Stimulated activated effector memory CD8-positive, alpha-beta T cell treated with anti-CD3 and anti-CD28 coated beads, Interleukin-12 subunit alpha, Interleukin-12 subunit beta, amount 100 ng/mL, for 72 hours (primary cell): ENCODE measurements around the gene PPP2R2C.

Experiments used
- ATAC-seq: fragments of 150-1000 bp; cut with Tn5 transposase; 2 replicates; pipeline ENCODE4 v1.10.0; 2021
- DNase-seq, 2 donors: peaks; one replicate each; pipeline ENCODE4 v3.0.0; 2021 to 2022; ENCODE audit warnings: low spot score in 2 of 2
- H3K27ac Mint-ChIP-seq: one replicate; pipeline ENCODE4 v1.8.0; 2022; ENCODE audit warnings: mild to moderate bottlenecking, mixed read lengths
- H3K36me3 Mint-ChIP-seq: one replicate; pipeline ENCODE4 v1.8.0; 2022; ENCODE audit warnings: mild to moderate bottlenecking, mixed read lengths
- H3K4me1 Mint-ChIP-seq: one replicate; pipeline ENCODE4 v1.8.0; 2022; ENCODE audit warnings: mixed read lengths
- H3K4me3 Mint-ChIP-seq: one replicate; pipeline ENCODE4 v1.8.0; 2022; ENCODE audit warnings: mild to moderate bottlenecking, mixed read lengths
- H3K9me3 Mint-ChIP-seq: one replicate; pipeline ENCODE4 v1.8.0; 2022; ENCODE audit warnings: mixed read lengths

Gene PPP2R2C

GRCh38 chr4:6478546-6479220 lies 6.3 kb upstream of the PPP2R2C start:
- ATAC-seq (no peak), DNase-seq (no peak)
- Mint-ChIP-seq H3K4me1 (no peaks in the 10 kb centered on the region), H3K27ac (no peak overlapping the region), H3K9me3 (no peaks in the 10 kb centered on the region), H3K36me3 (no peaks in the 10 kb centered on the region), H3K4me3 (no peak overlapping the region)

GRCh38 chr4:6476893-6477292 lies 4.5 kb upstream of the PPP2R2C start:
- ATAC-seq = no peak
- no peak overlapping the region for H3K4me3 Mint-ChIP-seq
- no peaks in the 10 kb centered on the region for H3K36me3 Mint-ChIP-seq
- H3K9me3 Mint-ChIP-seq = no peaks in the 10 kb centered on the region
- no peak overlapping the region for H3K27ac Mint-ChIP-seq
- DNase-seq = no peak
- H3K4me1 Mint-ChIP-seq = no peaks in the 10 kb centered on the region

GRCh38 chr4:6475492-6476020 lies 3.1 kb upstream of the PPP2R2C start:
- no peaks in the 10 kb centered on the region for H3K4me1 Mint-ChIP-seq

GRCh38 chr4:6474705-6475457 lies 2.5 kb upstream of the PPP2R2C start:
- Mint-ChIP-seq H3K27ac (no peak overlapping the region), H3K4me3 (no peak overlapping the region), H3K36me3 (no peaks in the 10 kb centered on the region), H3K9me3 (no peaks in the 10 kb centered on the region), H3K4me1 (no peaks in the 10 kb centered on the region)
- ATAC-seq = no peak
- no peak for DNase-seq

More at GRCh38 chr4:6475492-6476020, 3.1 kb upstream of the PPP2R2C start:
- H3K9me3 Mint-ChIP-seq = no peaks in the 10 kb centered on the region
- ATAC-seq = no peak
- no peak overlapping the region for H3K4me3 Mint-ChIP-seq
- no peaks in the 10 kb centered on the region for H3K36me3 Mint-ChIP-seq
- DNase-seq = no peak
- H3K27ac Mint-ChIP-seq = no peak overlapping the region

- no peak for DNase-seq
- Mint-ChIP-seq H3K4me1 (no peaks in the 10 kb centered on the region), H3K36me3 (no peaks in the 10 kb centered on the region), H3K27ac (no peak overlapping the region), H3K4me3 (no peak overlapping the region), H3K9me3 (no peaks in the 10 kb centered on the region)
- no peak for ATAC-seq
Observed at GRCh38 chr4:6474053-6474568, 1.7 kb upstream of the PPP2R2C start.

GRCh38 chr4:6473264-6474052 lies 1.0 kb upstream of the PPP2R2C start:
- H3K4me1 Mint-ChIP-seq = no peaks in the 10 kb centered on the region
- H3K36me3 Mint-ChIP-seq = no peaks in the 10 kb centered on the region
- peak overlapping the region; percentile 15 for H3K4me3 Mint-ChIP-seq
- DNase-seq = no peak
- ATAC-seq = no peak
- H3K27ac Mint-ChIP-seq = no peak overlapping the region
- H3K9me3 Mint-ChIP-seq = no peaks in the 10 kb centered on the region

GRCh38 chr4:6472008-6472386 lies 417 bp downstream of the PPP2R2C start:
- Mint-ChIP-seq H3K4me1 (no peaks in the 10 kb centered on the region), H3K9me3 (no peaks in the 10 kb centered on the region), H3K27ac (no peak overlapping the region), H3K4me3 (no peak overlapping the region), H3K36me3 (no peaks in the 10 kb centered on the region)
- ATAC-seq (no peak), DNase-seq (no peak)

- no peaks in the 10 kb centered on the region for H3K4me1 Mint-ChIP-seq
- H3K4me3 Mint-ChIP-seq = peak overlapping the region; percentile 8
- ATAC-seq (no peak), DNase-seq (no peak)
- no peak overlapping the region for H3K27ac Mint-ChIP-seq
- no peaks in the 10 kb centered on the region for H3K9me3 Mint-ChIP-seq
- no peaks in the 10 kb centered on the region for H3K36me3 Mint-ChIP-seq
Observed at GRCh38 chr4:6471307-6472007, 957 bp downstream of the PPP2R2C start.

GRCh38 chr4:6470502-6471306 lies 1.7 kb downstream of the PPP2R2C start:
- peak overlapping the region; percentile 48 for H3K4me3 Mint-ChIP-seq
- peak; percentile 44 for ATAC-seq

GRCh38 chr4:6469898-6470501 lies 2.4 kb downstream of the PPP2R2C start:
- H3K4me1 Mint-ChIP-seq = no peaks in the 10 kb centered on the region
- H3K4me3 Mint-ChIP-seq = peak overlapping the region; percentile 48
- H3K36me3 Mint-ChIP-seq = no peaks in the 10 kb centered on the region
- H3K9me3 Mint-ChIP-seq = no peaks in the 10 kb centered on the region
- DNase-seq (no peak), ATAC-seq (no peak)
- no peak overlapping the region for H3K27ac Mint-ChIP-seq

More at GRCh38 chr4:6470502-6471306, 1.7 kb downstream of the PPP2R2C start:
- DNase-seq = no peak
- H3K9me3 Mint-ChIP-seq = no peaks in the 10 kb centered on the region
- H3K4me1 Mint-ChIP-seq = no peaks in the 10 kb centered on the region
- no peak overlapping the region for H3K27ac Mint-ChIP-seq
- no peaks in the 10 kb centered on the region for H3K36me3 Mint-ChIP-seq

- H3K4me1 Mint-ChIP-seq = no peaks in the 10 kb centered on the region
- no peaks in the 10 kb centered on the region for H3K9me3 Mint-ChIP-seq
- H3K27ac Mint-ChIP-seq = no peak overlapping the region
- DNase-seq = no peak
- no peaks in the 10 kb centered on the region for H3K36me3 Mint-ChIP-seq
- ATAC-seq = no peak
- no peak overlapping the region for H3K4me3 Mint-ChIP-seq
Observed at GRCh38 chr4:6469144-6469543, 3.3 kb downstream of the PPP2R2C start.

- Mint-ChIP-seq H3K9me3 (no peaks in the 10 kb centered on the region), H3K27ac (no peak overlapping the region), H3K4me3 (no peak overlapping the region), H3K4me1 (no peaks in the 10 kb centered on the region), H3K36me3 (no peaks in the 10 kb centered on the region)
- DNase-seq (no peak), ATAC-seq (no peak)
Observed at GRCh38 chr4:6468376-6468775, 4.0 kb downstream of the PPP2R2C start.

GRCh38 chr4:6467600-6467999 lies 4.8 kb downstream of the PPP2R2C start:
- H3K36me3 Mint-ChIP-seq = no peaks in the 10 kb centered on the region
- H3K4me1 Mint-ChIP-seq = no peaks in the 10 kb centered on the region
- H3K4me3 Mint-ChIP-seq = no peak overlapping the region
- no peaks in the 10 kb centered on the region for H3K9me3 Mint-ChIP-seq
- ATAC-seq = no peak
- H3K27ac Mint-ChIP-seq = no peak overlapping the region
- DNase-seq = no peak
